GM21515 (cell line): ENCODE results near the gene SPATA6L.

ENCODE experiments used
- ATAC-seq: cut with Tn5 transposase; IDR thresholded peaks from one replicate; pipeline ENCODE4 v1.9.1; 2021; ENCODE audit not compliant: unreplicated experiment

SPATA6L gene

DNA sequence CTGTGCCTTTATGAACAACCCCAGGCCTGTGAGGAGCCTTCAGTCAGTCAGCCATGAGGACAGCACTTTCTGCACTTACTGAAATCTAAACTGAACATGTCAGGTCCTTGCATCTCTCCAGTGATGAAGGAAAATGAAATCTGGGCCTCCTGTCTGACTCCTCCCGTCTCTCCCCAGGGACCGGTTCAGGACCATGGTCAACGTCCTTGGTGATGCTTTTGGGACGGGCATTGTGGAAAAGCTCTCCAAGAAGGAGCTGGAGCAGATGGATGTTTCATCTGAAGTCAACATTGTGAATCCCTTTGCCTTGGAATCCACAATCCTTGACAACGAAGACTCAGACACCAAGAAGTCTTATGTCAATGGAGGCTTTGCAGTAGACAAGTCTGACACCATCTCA, 81.1 kb downstream of the SPATA6L start:
- no peak for ATAC-seq

- no peak for ATAC-seq
These were observed 81.6 kb downstream of the SPATA6L start for GRCh38 chr9:4584636-4585035.

DNA sequence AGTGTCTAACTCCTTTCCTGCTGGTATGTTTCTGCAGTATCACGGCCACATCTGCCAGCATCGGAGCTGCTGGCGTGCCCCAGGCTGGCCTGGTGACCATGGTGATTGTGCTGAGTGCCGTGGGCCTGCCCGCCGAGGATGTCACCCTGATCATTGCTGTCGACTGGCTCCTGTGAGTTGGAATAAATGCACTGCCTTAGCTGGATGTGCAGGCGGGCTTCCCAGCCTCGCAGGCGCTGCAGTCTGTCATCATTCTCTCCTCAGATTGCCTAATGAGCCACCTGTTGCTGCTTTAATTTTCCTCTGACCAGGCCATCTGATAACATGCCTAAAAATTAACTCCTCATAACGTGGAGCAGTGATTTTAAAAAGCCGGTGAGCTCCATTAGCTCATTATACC, 83.3 kb downstream of the SPATA6L start:
- ATAC-seq, result no peak

GRCh38 chr9:4581861-4582565, 84.3 kb downstream of the SPATA6L start:
- ATAC-seq, result no peak

DNA sequence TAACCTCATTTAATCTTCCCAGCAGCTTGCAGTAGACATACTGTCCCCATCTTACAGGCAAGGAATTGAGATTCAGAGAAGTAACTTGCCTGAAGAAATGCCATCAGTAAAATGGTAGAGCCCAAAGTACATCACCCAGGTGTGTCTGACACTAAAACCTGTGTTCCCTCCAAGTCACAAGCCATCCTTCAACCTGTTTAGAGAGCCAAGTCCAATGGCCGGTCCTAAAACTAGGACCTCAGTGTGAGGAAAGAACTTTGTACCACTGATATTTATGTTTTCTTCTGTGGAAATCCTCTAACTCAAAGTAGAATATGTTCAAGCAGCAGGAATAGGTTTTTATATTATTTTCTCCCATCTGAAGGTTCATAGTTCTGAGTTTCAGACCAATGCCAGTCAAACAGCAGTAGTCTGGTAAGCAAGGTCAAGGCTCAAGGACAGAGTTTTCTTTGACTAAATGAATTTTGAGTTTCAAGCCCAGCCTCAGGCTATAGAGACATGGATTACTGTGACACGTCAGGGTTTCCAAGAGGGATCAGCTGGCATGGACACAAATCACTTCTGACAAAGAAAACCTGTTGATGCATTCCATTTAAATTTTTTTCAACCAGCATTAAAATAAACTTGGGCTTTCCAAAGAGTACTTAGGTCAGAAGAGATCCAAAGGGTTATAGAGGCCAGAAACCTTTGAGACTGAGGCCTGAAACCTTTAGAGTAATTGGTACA, 85.1 kb downstream of the SPATA6L start:
- no peak for ATAC-seq

GRCh38 chr9:4579001-4579400, 87.3 kb downstream of the SPATA6L start:
- no peak for ATAC-seq

GRCh38 chr9:4576448-4576847, 89.8 kb downstream of the SPATA6L start:
- ATAC-seq, result no peak

DNA sequence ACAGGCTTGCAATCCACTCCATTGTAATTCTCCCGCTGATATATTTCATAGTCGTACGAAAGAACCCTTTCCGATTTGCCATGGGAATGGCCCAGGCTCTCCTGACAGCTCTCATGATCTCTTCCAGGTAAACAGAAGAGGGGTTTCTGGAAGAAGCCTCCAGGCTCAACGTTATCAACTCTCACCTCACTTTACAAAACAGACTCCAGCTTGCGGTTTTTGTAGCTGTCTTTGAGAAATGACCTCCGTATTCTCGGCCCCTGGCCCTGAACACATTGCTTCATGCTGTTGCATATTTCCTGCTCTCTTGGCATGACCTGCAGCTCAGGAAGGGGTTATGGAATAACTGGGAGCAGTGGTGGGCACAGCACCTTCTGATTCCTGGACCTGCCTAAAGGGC, 90.3 kb downstream of the SPATA6L start:
- ATAC-seq, result no peak

DNA sequence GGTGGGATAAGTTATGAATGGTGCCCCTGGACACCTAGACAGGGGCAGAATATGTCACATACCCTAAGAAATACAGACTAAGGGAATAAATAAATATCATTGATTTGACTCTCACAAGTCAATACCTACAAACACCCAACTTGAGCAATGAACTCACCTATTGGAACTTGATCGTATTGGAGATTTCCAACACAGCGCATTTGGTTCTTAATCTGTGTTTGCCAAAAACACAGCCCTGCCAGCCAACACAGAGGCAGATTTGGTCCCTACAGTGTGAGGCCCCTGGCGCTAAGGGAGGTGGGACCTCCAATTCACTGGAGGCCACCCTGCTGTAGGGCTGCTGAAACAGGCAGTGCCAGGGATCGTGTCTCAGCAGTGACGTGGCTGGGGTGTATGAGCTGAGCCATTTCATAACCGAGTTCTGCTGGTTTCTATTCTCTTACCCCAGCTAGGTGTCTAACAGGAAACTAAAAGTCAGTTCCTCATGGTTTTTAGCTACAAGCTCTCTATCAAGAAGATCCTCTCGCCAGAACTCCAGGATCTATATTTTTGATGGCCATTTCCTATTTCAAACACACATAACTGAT, 91.5 kb downstream of the SPATA6L start:
- ATAC-seq, result no peak

GRCh38 chr9:4573634-4574389, 92.5 kb downstream of the SPATA6L start:
- ATAC-seq, result no peak

- no peak for ATAC-seq
These were observed 93.1 kb downstream of the SPATA6L start for GRCh38 chr9:4573176-4573575.

DNA sequence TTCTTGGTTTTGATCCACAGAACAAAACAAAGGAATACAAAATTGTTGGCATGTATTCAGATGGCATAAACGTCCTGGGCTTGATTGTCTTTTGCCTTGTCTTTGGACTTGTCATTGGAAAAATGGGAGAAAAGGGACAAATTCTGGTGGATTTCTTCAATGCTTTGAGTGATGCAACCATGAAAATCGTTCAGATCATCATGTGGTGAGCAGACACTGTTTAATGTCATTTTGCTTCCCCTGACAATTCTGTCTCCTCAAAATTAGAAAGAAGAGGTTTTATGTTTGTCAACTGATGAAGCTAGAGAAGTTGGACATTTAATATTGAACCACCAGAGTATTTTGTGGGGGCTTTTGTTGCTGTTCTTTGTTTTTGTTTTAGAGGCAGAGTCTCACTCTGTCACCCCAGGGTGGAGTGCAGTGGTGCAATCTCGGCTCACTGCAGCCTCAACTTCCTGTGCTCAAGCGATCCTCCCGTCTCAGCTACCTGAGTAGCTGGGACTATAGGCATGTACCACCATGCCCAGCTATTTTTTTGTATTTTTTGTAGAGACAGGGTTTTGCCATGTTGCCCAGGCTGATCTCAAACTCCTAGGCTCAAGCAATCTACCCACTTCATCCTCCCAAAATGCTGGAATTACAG, 94.0 kb downstream of the SPATA6L start:
- no peak for ATAC-seq

GRCh38 chr9:4569101-4569500, 97.2 kb downstream of the SPATA6L start:
- no peak for ATAC-seq

- ATAC-seq, result no peak
These were observed 98.7 kb downstream of the SPATA6L start for GRCh38 chr9:4567601-4568000.

DNA sequence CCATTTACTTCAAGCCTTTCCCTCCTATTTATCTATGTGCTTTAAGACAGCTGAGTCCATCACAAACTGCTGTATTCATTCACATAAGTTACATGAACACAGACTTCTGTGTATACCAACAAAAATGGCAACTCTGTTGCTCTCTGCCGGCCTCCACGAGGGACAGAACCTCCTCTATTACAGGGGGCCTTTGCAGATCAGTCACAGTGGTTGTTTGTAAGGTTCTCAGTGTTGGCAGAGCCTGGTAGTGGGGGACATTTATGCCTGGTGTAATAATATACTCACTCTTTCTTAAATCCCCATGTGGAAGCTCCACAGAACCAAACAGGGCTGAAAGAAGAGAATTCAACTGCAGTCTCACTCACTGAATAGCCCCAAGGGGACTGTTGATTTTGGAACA, 99.5 kb downstream of the SPATA6L start:
- ATAC-seq, result no peak

DNA sequence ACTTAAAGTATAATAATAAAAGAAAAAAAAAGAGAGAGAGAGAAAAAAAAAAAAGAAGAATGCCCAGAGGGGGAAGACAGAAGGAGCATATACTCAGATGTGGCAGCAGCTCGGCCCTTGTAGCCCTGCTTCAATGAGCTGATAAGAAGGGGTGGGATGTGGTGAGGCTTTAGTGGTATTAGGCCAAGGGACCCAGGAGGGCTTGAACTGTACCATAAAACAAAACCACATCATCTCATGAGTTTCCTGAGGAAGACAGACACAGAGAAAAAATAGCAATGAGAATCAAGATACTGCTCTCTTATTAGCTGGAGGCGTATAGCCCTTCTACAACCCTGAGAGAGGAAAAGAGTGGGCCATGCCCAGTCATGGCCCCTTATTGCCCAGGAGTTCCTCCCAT, 103.2 kb downstream of the SPATA6L start:
- ATAC-seq, result no peak

GRCh38 chr9:4559261-4560182, 106.8 kb downstream of the SPATA6L start:
- ATAC-seq, result peak; percentile 79

- no peak for ATAC-seq
These were observed 107.8 kb downstream of the SPATA6L start for GRCh38 chr9:4558371-4558998.

DNA sequence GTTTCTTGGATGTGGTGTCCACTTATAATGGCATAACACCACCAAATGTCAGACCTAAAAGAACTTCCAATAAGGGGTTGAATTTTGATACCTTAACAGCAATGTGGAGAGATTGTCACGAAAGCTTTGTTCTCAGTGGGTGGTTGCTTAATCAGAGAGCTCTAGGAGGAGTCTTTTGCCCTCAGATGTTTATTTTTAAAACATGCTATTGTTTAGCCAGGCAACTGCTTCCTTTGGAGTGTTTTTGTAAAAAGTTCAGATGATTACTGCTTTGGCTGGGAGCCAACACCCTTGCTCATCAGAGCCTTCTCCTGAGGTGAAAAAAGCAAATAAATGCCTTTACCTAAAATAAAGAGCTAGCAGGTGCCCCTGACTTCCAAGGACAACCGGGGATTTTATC, 111.0 kb downstream of the SPATA6L start:
- no peak for ATAC-seq

DNA sequence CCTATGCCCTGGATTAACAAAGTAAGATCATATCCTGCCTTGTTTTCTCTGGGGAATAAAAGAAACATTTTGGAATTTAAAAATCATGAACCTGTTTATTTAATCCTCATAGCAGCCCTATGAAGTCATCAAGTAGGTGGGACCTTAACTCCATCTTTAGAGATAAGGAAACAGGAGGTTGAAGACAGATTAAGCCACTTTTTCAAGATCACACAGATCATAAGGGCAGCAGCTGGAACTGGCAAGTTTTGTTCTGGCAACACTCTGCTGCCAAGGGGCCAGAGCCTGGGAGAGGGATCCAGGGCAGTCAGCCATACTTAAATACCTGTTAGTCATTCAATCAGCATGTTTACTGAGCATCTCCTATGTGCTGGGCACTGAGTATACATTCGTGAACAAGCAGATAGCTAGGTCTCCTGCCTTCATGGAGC, 112.3 kb downstream of the SPATA6L start:
- ATAC-seq, result no peak
